Spleen (tissue), 11 donors: Measurements from ENCODE around the gene RORC. TPM values are rescaled to one million over a fixed set of nuclear protein-coding genes. Genes with fewer than 3 reads are reported as not detected.

Source experiments
- DNase-seq: peaks from one replicate; pipeline ENCODE4 v3.0.0-alpha.2; 2020
- H3K27ac ChIP-seq, 8 donors: fragments of 200-600 bp; sonication (generic) in 7 of 8; 1 replicate in 4 of 8; 2 replicates in 4 of 8; pipeline versions ENCODE4 v1.5.0 to v1.8.0; 2016 to 2021; ENCODE audit warnings: inconsistent platforms in 4 of 8, mild to moderate bottlenecking in 4 of 8, moderate library complexity in 1 of 8
- H3K27me3 ChIP-seq, 7 donors: fragments of 200-600 bp; sonication (generic) in 6 of 7; replicated peaks in 1 of 7; 1 replicate in 4 of 7; 2 replicates in 3 of 7; pipeline versions ENCODE4 v1.5.0 to v1.8.0; 2016 to 2021; ENCODE audit warnings: inconsistent platforms in 3 of 7, mild to moderate bottlenecking in 1 of 7
- H3K36me3 ChIP-seq, 6 donors: fragments of 200-600 bp; sonication (generic) in 5 of 6; 1 replicate in 4 of 6; 2 replicates in 2 of 6; pipeline versions ENCODE4 v1.5.0 to v1.8.0; 2016 to 2021; ENCODE audit warnings: inconsistent platforms in 2 of 6
- H3K4me1 ChIP-seq, 6 donors: fragments of 200-600 bp; sonication (generic) in 5 of 6; 1 replicate in 3 of 6; 2 replicates in 3 of 6; pipeline versions ENCODE4 v1.5.0 to v1.8.0; 2016 to 2021; ENCODE audit warnings: inconsistent platforms in 3 of 6
- H3K4me3 ChIP-seq, 8 donors: fragments of 200-600 bp; sonication (generic) in 7 of 8; 1 replicate in 4 of 8; 2 replicates in 4 of 8; pipeline versions ENCODE4 v1.5.0 to v1.8.0; 2016 to 2021; ENCODE audit warnings: inconsistent platforms in 4 of 8, mild to moderate bottlenecking in 4 of 8, moderate library complexity in 2 of 8
- H3K9me3 ChIP-seq, 8 donors: fragments of 200-600 bp; sonication (generic) in 7 of 8; 1 replicate in 4 of 8; 2 replicates in 4 of 8; pipeline versions ENCODE4 v1.5.0 to v1.8.0; 2016 to 2021; ENCODE audit warnings: inconsistent platforms in 4 of 8
- CTCF ChIP-seq, 11 experiments: fragments of 200-600 bp in 7 of 11; fragments of 450-650 bp in 4 of 11; sonication (generic) in 4 of 11; IDR thresholded peaks in 8 of 11; conservative IDR thresholded peaks in 3 of 11; 1 replicate in 7 of 11; 2 replicates in 4 of 11; pipeline versions ENCODE4 v1.4.0 to v1.8.0; 2016 to 2021; ENCODE audit warnings: antibody characterized with exemption in 11 of 11, inconsistent platforms in 4 of 11, mild to moderate bottlenecking in 1 of 11
- POLR2A ChIP-seq, 3 donors: fragments of 450-650 bp; IDR thresholded peaks; one replicate each; pipeline ENCODE4 v1.5.1; 2017; ENCODE audit warnings: antibody characterized with exemption in 3 of 3, mild to moderate bottlenecking in 1 of 3
- POLR2AphosphoS5 ChIP-seq, 3 donors: sonication (generic); formaldehyde crosslinking; IDR thresholded peaks; one replicate each; pipeline ENCODE4 v1.5.1; 2017; ENCODE audit warnings: antibody characterized with exemption in 3 of 3
- WGBS, 5 donors: extraction: QIAGEN DNeasy Blood & Tissue Kit in 3 of 5; methylation state at CpG; one replicate each; pipeline versions ENCODE4 v1.1.5 to v1.1.7; 2013 to 2018; 5-methylcytosine and 5-hydroxymethylcytosine counted together
- intact Hi-C: fragments of 100-400 bp; cut with DNase I; formaldehyde crosslinking; loops from one replicate; pipeline ENCODE4 v1.15.0; 2023; ENCODE audit warnings: low total_unique reads
- polyA plus RNA-seq, 3 donors: library from polyadenylated mRNA; stranded (reverse); fragments of 200-250 nt; gene quantifications; one replicate each; pipeline ENCODE4 v1.2.1, GENCODE V29; 2013
- total RNA-seq, 7 donors: library from RNA; depleted of rRNA in 3 of 7; stranded (reverse); fragments of >200 nt in 3 of 7; fragmentation: NEBNext Ultra II Directional in 4 of 7; extraction: Animal tissue kit (Norgen Biotek cat#: 25700) in 4 of 7; gene quantifications; one replicate each; pipeline versions ENCODE4 v1.1.0 to v1.2.1, GENCODE V29; 2016 to 2021
- donor health status: healthy with polysubstance abuse.
- donor health status: DM: no; HTN: no; CAD: no; lungs with moderate emphysema.
- donor health status: DM: no; HTN: no; CAD: no.
- donor health status: Bipolar disorder and iron deficiency.
- donor health status: healthy.
- donor health status: DM: no; HTN: no; CAD: no.
- donor health status: DM: yes; HTN: yes; CAD: no.

RORC gene
- total and polyA plus RNA-seq, 10 donors, result 0.14 to 4.1 (median 1.6) TPM

GRCh38 chr1:151835596-151835995 is 4.0 kb upstream of the RORC start:
- TF ChIP-seq CTCF (IDR thresholded peaks at IDR 0.05 in 8 of 11, conservative IDR thresholded peaks at IDR 0.05 in 3 of 11) (no peak), POLR2AphosphoS5 (IDR thresholded peaks at IDR 0.05) (no peak), POLR2A (IDR thresholded peaks at IDR 0.05) (no peak)
- H3K27me3 ChIP-seq, result peaks cover 0 to 39% (median 34%) of the 10 kb centered on the region in 7 donors
- H3K4me3 ChIP-seq, result no peak overlapping the region
- no peaks in the 10 kb centered on the region for H3K36me3 ChIP-seq
- H3K4me1 ChIP-seq, result peaks cover 15 to 60% (median 40%) of the 10 kb centered on the region in 6 donors
- no peaks in the 10 kb centered on the region for H3K9me3 ChIP-seq
- no peak overlapping the region for H3K27ac ChIP-seq
- DNase-seq, result no peak
- intact Hi-C loops, result loop anchor here (10.0 kb wide), 1 partner anchor 241 kb away; no protein-coding TSS in a partner anchor
- 91 to 98% (median 93%) methylated on average over 7 of the region's 7 CpGs for WGBS, 5 donors

GRCh38 chr1:151834239-151834638 is 2.6 kb upstream of the RORC start:
- intact Hi-C loops, result loop anchor here (10.0 kb wide), 1 partner anchor 239 kb away; no protein-coding TSS in a partner anchor
- TF ChIP-seq POLR2AphosphoS5 (IDR thresholded peaks at IDR 0.05), result no peak
- no peak for TF ChIP-seq CTCF (IDR thresholded peaks at IDR 0.05 in 8 of 11, conservative IDR thresholded peaks at IDR 0.05 in 3 of 11)
- TF ChIP-seq POLR2A (IDR thresholded peaks at IDR 0.05), result no peak
- no peaks in the 10 kb centered on the region for H3K9me3 ChIP-seq
- peaks cover 0 to 26% (median 21%) of the 10 kb centered on the region in 7 donors for H3K27me3 ChIP-seq
- no peak overlapping the region for H3K4me3 ChIP-seq
- H3K4me1 ChIP-seq, result peaks cover 7 to 60% (median 38%) of the 10 kb centered on the region in 6 donors
- no peak for DNase-seq
- H3K27ac ChIP-seq, result peak overlapping the region in 1 of 8 donors; percentile 22
- WGBS, 5 donors, result 30 to 73% (median 40%) methylated on average over 2 to 3 of the region's 3 CpGs
- H3K36me3 ChIP-seq, result no peaks in the 10 kb centered on the region

- 80 to 86% (median 81%) methylated on average over 8 of the region's 8 CpGs for WGBS, 5 donors
- TF ChIP-seq CTCF (IDR thresholded peaks at IDR 0.05 in 8 of 11, conservative IDR thresholded peaks at IDR 0.05 in 3 of 11) (no peak), POLR2AphosphoS5 (IDR thresholded peaks at IDR 0.05) (no peak), POLR2A (IDR thresholded peaks at IDR 0.05) (no peak)
- peaks cover 0 to 19% (median 12%) of the 10 kb centered on the region in 7 donors for H3K27me3 ChIP-seq
- no peak for DNase-seq
- peak overlapping the region in 1 of 8 donors; percentile 14 for H3K27ac ChIP-seq
- no peak overlapping the region for H3K4me3 ChIP-seq
- H3K36me3 ChIP-seq, result no peaks in the 10 kb centered on the region
- intact Hi-C loops, result loop anchor here (10.0 kb wide), 1 partner anchor 239 kb away; no protein-coding TSS in a partner anchor
- H3K9me3 ChIP-seq, result no peaks in the 10 kb centered on the region
- peaks cover 6 to 60% (median 37%) of the 10 kb centered on the region in 6 donors for H3K4me1 ChIP-seq
Observed at GRCh38 chr1:151833172-151833900, 1.7 kb upstream of the RORC start.

GRCh38 chr1:151832318-151832980 is 847 bp upstream of the RORC start:
- H3K36me3 ChIP-seq, result no peaks in the 10 kb centered on the region
- peak overlapping the region in 1 of 8 donors; percentile 14 for H3K27ac ChIP-seq
- no peak for DNase-seq
- TF ChIP-seq CTCF (IDR thresholded peaks at IDR 0.05 in 8 of 11, conservative IDR thresholded peaks at IDR 0.05 in 3 of 11), result no peak
- no peak for TF ChIP-seq POLR2A (IDR thresholded peaks at IDR 0.05)
- no peak for TF ChIP-seq POLR2AphosphoS5 (IDR thresholded peaks at IDR 0.05)
- peaks cover 6 to 60% (median 35%) of the 10 kb centered on the region in 6 donors for H3K4me1 ChIP-seq
- 61 to 78% (median 74%) methylated on average over 9 to 10 of the region's 10 CpGs for WGBS, 5 donors
- peaks cover 0 to 19% (median 4%) of the 10 kb centered on the region in 7 donors for H3K27me3 ChIP-seq
- no peaks in the 10 kb centered on the region for H3K9me3 ChIP-seq
- intact Hi-C loops, result loop anchor here (10.0 kb wide), 1 partner anchor 238 kb away; no protein-coding TSS in a partner anchor
- no peak overlapping the region for H3K4me3 ChIP-seq
